Cerebellar nuclear complex (tissue), 1 donor: ENCODE measurements around the gene LRP5.
"Not testable (repeated sequence)": the region's sequence is repeated elsewhere in the genome, so short reads cannot be mapped to it uniquely, and the experiment has no call there.

Source experiments
- DNase-seq, 2 experiments: peaks; one replicate each; lab custom pipeline; 2025; lab: John Stamatoyannopoulos, UW

The LRP5 gene

GRCh38 chr11:68423481-68423880 is 111.1 kb downstream of the LRP5 start:
- no peak for DNase-seq

GRCh38 chr11:68424101-68424632 is 111.8 kb downstream of the LRP5 start:
- no peak for DNase-seq

DNA sequence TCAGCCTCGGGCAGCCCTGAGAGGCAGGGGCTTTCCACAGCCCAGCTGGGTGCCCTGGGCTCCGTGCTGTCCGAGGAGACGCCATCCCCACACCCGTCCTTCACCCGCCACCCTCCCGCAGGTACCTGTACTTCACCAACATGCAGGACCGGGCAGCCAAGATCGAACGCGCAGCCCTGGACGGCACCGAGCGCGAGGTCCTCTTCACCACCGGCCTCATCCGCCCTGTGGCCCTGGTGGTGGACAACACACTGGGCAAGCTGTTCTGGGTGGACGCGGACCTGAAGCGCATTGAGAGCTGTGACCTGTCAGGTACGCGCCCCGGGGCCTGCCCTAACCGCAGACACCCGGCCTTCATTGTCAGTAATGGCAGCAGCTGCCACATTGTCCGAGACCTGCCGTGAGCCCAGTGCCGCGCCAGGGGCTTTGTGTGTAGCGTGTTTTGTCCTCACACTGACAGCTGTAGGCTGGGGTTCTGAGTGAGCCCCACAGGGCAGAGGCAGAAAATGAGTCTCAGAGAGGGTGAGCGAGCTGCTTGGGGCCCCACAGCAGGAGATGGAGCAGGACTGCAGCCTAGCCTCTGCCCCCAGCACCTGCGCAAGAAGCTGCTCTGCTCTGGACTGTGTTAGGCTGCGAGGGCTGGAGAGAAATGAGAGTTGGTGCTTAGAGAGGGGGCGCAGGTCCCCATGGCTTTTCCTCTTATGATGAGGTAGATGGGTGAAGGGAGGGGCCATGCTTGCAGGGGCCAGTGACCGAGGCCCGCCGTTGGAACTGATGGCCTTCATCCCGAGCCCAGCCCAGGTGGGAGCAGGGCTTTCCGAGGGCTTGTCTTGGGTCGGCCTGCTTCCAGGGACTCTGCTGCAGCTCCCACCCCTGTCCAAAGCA is 112.8 kb downstream of the LRP5 start:
- DNase-seq: no peak

DNA sequence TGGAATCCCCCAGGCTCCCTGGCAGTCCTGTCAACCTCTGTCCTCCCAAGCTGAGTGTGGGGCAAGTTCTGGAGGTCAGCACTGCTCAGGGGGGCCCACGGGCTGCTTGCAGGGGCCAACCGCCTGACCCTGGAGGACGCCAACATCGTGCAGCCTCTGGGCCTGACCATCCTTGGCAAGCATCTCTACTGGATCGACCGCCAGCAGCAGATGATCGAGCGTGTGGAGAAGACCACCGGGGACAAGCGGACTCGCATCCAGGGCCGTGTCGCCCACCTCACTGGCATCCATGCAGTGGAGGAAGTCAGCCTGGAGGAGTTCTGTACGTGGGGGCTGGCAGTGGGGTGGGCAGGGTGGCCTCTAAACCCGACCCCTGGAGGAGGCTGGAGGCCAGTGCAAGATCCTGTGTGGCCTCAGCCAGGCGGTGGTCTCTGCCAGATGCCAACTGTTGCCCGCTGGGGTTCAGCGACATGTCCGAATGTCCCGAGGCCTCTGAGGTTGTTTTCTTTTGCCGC is 113.5 kb downstream of the LRP5 start:
- no peak for DNase-seq

DNA sequence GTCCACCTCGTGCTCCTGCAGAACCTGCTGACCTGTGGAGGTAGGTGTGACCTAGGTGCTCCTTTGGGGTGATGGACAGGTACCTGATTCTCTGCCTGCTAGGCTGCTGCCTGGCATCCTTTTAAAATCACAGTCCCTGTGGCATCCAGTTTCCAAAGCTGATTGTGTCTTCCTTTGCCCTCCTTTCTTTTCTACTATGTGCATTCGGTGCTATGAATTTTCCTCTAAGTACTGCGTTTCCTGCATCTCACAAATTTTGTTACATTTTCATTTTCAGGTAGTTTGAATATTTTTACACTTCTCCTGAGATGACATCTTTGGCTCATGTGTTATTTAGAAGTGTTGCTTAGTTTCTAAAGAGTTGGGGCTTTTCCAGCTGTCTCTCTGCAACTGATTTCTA is 117.3 kb downstream of the LRP5 start:
- no peak for DNase-seq

DNA sequence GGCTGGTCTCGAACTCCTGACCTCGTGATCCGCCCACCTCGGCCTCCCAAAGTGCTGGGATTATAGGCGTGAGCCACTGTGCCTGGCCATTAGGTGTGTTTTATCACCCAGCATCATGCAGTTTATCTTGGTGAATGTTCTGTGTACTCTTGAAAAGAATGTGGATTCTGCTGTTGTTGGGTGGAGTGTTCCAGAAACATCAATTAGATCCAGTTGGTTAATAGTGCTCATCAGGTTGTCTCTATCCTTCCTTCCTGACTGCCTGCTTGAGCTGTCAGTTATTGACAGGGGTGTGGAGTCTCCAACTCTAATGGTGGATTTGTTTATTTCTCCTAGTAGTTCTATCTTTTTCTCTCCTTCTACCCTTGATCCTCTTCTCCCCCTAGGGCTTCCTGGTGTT is 118.0 kb downstream of the LRP5 start:
- DNase-seq: no peak

- no peak for DNase-seq
Measured at GRCh38 chr11:68430801-68431200, 118.4 kb downstream of the LRP5 start.

DNA sequence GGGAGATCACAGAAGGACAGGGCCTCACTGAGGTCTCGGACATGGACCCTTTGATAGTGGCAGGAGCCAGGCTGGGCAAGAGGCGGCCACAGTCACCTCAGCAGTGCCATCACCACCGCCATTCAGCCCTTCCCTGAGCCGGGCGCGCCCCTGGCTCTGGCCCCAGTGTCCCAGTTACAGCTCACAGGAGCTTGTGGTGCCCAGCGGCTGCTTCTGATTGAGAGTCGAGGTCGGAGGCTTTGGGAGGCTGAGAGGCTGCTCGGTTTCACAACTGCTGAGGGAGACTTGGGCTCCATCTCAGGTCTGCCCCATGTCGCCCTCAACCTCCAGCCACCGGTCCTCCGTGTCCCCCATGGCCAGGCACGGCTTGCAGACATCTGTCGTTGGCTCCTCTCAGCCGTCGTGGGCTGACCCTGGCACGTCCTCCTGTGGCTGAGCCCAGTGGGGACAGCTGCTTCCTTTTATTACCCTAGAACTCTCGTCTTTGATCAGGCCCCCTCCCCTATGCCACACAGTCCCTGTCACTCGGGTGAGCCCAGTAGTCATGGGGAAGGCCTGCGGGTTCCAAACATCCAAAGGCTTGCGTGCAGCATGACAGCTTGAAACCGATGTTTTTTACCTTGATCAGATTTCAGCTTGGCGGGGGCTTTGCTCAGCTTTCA is 119.7 kb downstream of the LRP5 start:
- DNase-seq: no peak

DNA sequence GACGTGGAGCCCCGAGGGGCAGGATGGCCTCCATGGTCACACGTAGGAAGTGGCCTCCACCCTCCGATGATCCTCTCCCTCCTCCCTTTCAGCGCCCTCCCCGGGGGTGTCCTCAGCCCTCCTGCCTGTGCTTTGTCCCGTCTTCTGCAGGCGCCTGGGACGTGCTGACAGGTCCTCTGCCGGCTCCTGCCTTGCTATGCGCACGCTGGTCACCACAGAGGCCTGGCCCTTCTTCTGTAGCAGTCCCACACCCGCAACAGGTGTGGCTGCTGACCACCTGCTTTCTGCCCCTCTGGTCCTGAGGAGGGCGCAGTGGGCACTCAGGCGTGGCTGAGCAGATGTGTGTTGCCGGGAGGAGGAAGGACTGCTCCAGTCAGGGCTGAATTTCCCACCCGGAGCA is 120.5 kb downstream of the LRP5 start:
- DNase-seq: no peak

- no peak for DNase-seq
Measured at GRCh38 chr11:68433541-68433940, 121.2 kb downstream of the LRP5 start.

DNA sequence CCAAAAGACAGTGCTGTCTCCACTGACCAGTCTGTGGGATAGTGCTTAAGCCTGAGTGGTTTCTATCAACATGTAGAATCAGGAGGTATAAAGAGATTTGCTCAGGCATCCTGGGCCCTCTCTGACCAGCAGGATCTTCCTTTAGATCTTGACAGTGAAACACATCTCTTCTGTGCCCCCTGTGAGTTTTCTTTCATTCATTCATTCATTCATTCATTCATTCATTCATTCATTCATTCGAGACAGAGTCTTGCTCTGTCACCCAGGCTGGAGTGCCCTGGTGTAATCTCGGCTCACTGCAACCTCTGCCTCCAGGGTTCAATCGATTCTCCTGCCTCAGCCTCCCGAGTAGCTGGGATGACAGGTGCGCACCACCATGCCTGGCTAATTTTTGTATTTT is 121.8 kb downstream of the LRP5 start:
- not testable (repeated sequence) for DNase-seq

- DNase-seq: no peak
Measured at GRCh38 chr11:68436162-68436888, 123.9 kb downstream of the LRP5 start.

GRCh38 chr11:68436985-68437926 is 124.9 kb downstream of the LRP5 start:
- DNase-seq: no peak

DNA sequence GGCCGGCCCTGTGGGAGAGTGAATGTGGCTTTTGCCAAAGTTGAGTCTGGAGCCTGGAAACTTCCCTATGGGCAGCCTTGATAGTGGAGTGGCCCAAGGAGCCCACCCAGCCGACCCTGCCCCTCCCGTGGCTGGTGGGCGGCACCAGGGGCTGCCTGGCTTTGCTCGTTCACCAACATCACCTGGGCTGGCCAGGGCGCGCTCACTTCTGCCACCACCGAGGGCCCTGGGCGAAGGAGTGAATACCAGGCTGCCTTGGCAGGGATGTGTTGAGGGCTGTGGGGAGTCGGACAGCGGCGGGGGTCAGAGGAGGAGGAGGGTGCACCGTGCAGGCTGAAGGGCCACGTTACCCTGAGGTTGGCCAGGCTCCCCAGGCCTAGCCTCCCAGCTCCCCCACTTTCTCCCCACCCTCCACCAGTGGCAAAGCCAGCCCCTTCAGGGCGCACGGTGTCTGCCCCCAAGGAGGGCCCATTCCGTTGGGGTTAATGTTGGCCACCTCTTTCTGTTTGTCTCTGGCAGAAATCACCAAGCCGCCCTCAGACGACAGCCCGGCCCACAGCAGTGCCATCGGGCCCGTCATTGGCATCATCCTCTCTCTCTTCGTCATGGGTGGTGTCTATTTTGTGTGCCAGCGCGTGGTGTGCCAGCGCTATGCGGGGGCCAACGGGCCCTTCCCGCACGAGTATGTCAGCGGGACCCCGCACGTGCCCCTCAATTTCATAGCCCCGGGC is 125.7 kb downstream of the LRP5 start:
- DNase-seq: no peak

DNA sequence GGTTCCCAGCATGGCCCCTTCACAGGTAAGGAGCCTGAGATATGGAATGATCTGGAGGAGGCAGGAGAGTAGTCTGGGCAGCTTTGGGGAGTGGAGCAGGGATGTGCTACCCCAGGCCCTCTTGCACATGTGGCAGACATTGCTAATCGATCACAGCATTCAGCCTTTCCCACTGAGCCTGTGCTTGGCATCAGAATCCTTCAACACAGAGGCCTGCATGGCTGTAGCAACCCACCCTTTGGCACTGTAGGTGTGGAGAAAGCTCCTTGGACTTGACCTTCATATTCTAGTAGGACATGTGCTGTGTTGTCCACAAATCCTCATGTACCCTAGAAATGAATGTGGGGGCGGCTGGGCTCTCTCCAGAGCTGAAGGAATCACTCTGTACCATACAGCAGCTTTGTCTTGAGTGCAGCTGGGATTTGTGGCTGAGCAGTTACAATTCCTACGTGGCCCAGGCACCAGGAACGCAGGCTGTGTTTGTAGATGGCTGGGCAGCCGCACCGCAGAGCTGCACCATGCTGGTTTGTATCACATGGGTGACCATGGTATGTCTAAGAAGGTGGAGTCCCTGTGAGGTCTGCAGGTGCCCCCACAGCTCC is 126.4 kb downstream of the LRP5 start:
- no peak for DNase-seq

DNA sequence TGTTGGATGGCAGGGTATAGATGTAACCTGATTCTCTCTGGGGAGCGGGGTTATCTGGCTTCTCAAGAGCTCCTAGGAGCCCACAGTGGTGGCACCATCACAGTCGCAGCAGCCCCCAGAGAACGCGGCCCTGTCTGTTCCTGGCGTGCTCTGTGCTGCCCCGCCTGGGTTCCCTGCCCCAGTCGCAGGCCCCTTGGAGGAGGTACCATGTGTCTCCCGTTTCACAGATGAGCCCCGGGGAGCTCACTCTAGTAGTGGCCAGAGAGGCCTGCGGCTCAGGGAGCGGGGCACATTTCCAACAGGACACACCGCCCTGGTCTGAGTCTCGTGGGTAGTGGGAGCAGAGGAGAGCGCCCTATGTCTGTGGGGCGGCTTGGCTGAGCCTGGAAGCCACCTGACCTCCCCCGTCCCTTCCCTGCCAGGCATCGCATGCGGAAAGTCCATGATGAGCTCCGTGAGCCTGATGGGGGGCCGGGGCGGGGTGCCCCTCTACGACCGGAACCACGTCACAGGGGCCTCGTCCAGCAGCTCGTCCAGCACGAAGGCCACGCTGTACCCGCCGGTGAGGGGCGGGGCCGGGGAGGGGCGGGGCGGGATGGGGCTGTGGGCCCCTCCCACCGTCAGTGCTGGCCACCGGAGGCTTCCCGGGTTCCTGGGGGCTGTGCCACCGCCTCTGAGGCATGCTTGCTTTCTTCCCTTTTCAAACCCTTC is 127.1 kb downstream of the LRP5 start:
- no peak for DNase-seq

GRCh38 chr11:68440224-68440623 is 127.8 kb downstream of the LRP5 start:
- no peak for DNase-seq

GRCh38 chr11:68441466-68442230 is 129.3 kb downstream of the LRP5 start:
- no peak for DNase-seq

DNA sequence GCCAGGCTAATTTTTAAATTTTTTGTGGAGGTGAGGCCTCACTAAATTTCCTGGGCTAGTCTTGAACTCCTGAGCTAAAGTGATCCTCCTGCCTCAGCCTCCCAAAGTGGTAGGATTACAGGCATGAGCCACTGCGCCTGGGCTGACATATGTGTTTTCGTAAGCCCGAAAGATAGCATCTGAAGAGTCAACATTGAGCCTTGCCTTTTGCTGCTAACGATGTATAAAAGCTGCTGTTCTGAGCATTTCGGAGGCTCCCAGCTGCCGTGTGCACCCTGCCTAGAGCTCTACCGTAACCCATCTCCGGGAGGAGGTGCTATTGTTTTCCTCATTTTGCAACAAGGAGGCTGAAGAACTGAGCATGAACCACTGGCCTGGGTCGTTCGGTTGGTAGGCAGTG is 130.0 kb downstream of the LRP5 start:
- DNase-seq: no peak
